SU-DHL-6 (cell line): Measurements from ENCODE around the gene ACSL6.

Experiments used
- EZH2phosphoT487 ChIP-seq: fragments of 200-600 bp; sonication (generic), shearing (Covaris generic); conservative IDR thresholded peaks from 2 replicates; pipeline ENCODE4 v1.6.1; 2018; ENCODE audit warnings: mild to moderate bottlenecking, antibody characterized with exemption, low read length, moderate library complexity, mixed read lengths
- TF ChIP-seq, protein P1 (sequence below): fragments of 200-600 bp; sonication (generic); IDR thresholded peaks from one replicate; pipeline ENCODE4 v1.5.1; 2017; ENCODE audit warnings: antibody characterized with exemption, mild to moderate bottlenecking, low read length, moderate library complexity; ENCODE audit not compliant: insufficient read depth, poor library complexity, severe bottlenecking

DNA sequence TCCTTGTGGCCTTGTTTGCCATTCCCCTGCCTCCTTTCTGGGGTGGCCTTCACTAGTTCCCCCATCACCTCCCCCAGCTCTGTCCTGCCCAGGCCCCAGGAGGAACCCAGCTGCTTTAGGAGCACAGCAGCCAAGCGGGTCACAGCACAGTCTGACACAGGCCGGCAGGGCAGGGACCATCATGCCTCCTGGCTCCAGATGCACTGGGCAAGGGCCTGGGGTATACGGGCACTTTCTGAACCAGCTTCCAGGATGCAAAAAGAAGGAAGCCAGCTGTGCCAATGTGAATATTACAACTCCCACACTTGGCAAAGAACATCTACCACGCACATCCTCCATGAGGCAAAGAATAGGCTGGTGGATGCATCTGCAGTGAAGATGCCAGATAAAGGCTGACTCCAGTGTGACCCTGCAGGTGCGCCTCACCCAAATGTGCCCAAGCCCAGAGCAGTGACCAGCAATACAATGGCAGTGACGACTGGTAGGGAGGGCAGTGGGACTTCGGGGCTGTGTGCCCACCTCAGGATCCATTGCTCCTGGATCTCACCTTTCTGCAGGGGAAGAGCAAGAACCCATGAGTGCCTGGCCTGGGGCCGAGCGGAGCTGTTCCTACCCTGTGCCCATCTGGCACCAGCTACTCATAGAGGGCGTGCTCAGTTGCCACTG, 42.7 kb upstream of the ACSL6 start:
- TF ChIP-seq, protein P1, sequence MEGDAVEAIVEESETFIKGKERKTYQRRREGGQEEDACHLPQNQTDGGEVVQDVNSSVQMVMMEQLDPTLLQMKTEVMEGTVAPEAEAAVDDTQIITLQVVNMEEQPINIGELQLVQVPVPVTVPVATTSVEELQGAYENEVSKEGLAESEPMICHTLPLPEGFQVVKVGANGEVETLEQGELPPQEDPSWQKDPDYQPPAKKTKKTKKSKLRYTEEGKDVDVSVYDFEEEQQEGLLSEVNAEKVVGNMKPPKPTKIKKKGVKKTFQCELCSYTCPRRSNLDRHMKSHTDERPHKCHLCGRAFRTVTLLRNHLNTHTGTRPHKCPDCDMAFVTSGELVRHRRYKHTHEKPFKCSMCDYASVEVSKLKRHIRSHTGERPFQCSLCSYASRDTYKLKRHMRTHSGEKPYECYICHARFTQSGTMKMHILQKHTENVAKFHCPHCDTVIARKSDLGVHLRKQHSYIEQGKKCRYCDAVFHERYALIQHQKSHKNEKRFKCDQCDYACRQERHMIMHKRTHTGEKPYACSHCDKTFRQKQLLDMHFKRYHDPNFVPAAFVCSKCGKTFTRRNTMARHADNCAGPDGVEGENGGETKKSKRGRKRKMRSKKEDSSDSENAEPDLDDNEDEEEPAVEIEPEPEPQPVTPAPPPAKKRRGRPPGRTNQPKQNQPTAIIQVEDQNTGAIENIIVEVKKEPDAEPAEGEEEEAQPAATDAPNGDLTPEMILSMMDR, result no peak
- no peak for TF ChIP-seq EZH2phosphoT487
